ENCODE results near the gene CYP2D6. TPM values are rescaled to one million over a fixed set of nuclear protein-coding genes. Genes with fewer than 3 reads are reported as not detected.
"Not testable (repeated sequence)": the region's sequence is repeated elsewhere in the genome, so short reads cannot be mapped to it uniquely, and the experiment has no call there.

CYP2D6 gene
- total RNA-seq, 3 donors from 2014 or later, result 3.8 to 10.0 (median 4.7) TPM

DNA sequence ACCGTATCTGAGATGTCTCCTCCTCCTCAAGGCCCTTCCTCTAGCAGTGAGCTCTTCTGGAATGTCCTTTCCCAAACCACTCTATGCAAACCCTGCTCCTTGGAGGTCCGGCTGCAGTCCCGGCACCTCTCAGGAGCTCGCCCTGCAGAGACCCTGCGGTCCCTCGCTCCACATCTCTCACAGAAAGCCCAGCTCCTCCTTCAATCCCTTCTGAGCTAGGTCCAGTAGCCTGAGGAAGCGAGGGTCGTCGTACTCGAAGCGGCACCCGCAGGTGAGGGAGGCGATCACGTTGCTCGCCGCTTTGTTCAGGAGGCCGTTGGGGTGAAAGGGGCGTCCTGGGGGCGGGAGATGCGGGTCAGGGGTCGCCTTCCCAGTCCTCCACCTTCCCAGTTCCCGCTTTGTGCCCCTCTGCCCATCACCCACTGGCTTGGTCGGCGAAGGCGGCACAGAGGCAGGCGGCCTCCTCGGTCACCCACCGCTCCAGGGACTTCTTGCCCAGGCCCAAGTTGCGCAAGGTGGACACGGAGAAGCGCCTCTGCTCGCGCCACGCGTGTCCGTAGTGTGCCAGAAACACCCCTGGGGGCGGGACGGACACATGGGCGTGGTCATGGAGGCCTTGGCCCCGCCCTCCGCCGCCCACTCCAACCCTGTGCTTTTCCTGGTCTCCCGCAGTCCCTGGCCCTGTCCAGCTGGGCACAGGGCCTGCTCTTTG lies 21.5 kb upstream of the CYP2D6 start:
- intact Hi-C loops (cut with DNase I, micrococcal nuclease), result no loop called here
- Histone ChIP-seq H3K4me3 (no peak overlapping the region), H3K4me1 (ENCODE audit: low read depth) (no peaks in the 10 kb centered on the region), H3K36me3 (ENCODE audit: low read depth) (no peaks in the 10 kb centered on the region), H3K9me3 (no peaks in the 10 kb centered on the region)
- ATAC-seq (no peak), DNase-seq (no peak)
- TF ChIP-seq CTCF (IDR thresholded peaks at IDR 0.05), result no peak

GRCh38 chr22:42150727-42151590 lies 20.3 kb upstream of the CYP2D6 start:
- H3K9me3 ChIP-seq, result no peaks in the 10 kb centered on the region
- no peak for TF ChIP-seq CTCF (IDR thresholded peaks at IDR 0.05)
- ATAC-seq (peak; percentile 7), DNase-seq (no peak)
- no peaks in the 10 kb centered on the region for H3K36me3 ChIP-seq (ENCODE audit: low read depth)
- no peaks in the 10 kb centered on the region for H3K4me1 ChIP-seq (ENCODE audit: low read depth)
- H3K4me3 ChIP-seq, result no peak overlapping the region
- intact Hi-C loops (cut with DNase I, micrococcal nuclease), result no loop called here

DNA sequence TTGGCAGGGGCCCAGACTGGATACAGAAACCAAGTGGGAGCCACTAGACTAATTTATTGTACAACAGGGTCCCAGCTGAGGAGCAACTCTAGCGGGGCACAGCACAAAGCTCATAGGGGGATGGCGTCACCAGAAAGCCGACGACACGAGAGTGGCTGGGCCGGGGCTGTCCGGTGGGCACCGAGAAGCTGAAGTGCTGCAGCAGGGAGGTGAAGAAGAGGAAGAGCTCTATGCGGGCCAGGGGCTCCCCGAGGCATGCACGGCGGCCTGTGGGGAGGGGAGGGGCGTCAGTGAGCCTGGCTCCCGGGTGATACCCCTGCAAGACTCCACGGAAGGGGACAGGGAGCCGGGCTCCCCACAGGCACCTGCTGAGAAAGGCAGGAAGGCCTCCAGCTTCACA lies 19.2 kb upstream of the CYP2D6 start:
- H3K36me3 ChIP-seq (ENCODE audit: low read depth); ATAC-seq; H3K9me3 ChIP-seq; DNase-seq; H3K4me3 ChIP-seq; H3K4me1 ChIP-seq (ENCODE audit: low read depth); intact Hi-C loops (cut with DNase I, micrococcal nuclease): not testable (repeated sequence)

GRCh38 chr22:42145175-42145574 lies 14.6 kb upstream of the CYP2D6 start:
- intact Hi-C loops (cut with DNase I, micrococcal nuclease), result no loop called here
- no peak for ATAC-seq
- peak in 1 of 3 donors; percentile 5 for DNase-seq

GRCh38 chr22:42143859-42144822 lies 13.5 kb upstream of the CYP2D6 start:
- H3K9me3 ChIP-seq; H3K36me3 ChIP-seq (ENCODE audit: low read depth); intact Hi-C loops (cut with DNase I, micrococcal nuclease); H3K4me3 ChIP-seq; H3K4me1 ChIP-seq (ENCODE audit: low read depth): not testable (repeated sequence)
- peak in 1 of 3 donors; percentile 21 for DNase-seq
- peak; percentile 43 for ATAC-seq

More at GRCh38 chr22:42145175-42145574, 14.6 kb upstream of the CYP2D6 start:
- H3K9me3 ChIP-seq, result no peaks in the 10 kb centered on the region
- no peak for TF ChIP-seq CTCF (IDR thresholded peaks at IDR 0.05)
- H3K36me3 ChIP-seq (ENCODE audit: low read depth), result no peaks in the 10 kb centered on the region
- no peaks in the 10 kb centered on the region for H3K4me1 ChIP-seq (ENCODE audit: low read depth)
- no peak overlapping the region for H3K4me3 ChIP-seq

DNA sequence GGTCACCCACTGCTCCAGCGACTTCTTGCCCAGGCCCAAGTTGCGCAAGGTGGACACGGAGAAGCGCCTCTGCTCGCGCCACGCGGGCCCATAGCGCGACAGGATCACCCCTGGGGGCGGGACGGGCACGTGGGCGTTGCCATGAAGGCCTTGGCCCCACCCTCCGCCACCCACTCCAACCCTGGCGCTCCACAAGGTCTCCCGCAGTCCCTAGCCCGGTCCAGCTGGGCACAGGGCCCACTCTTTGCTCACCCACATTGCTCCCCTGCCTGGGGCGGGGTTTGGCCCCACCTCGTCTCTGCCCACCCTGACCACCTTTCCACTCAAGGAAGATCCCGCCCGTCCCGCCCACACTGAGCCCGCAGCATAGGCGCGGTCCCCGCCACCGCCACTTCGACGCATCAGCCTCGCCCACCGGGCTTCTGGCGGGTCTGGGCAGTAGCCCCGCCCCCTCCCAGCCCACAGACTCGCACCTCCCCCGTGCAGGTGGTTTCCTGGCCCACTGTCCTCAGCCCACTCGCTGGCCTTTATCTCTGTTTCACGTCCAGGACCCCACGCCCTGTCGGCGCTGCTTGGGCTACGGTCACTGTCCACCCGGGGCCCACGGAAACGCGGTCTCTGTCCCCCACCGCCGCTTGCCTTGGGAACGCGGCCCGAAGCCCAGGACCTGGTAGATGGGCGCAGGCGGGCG lies 12.3 kb upstream of the CYP2D6 start:
- intact Hi-C loops (cut with DNase I, micrococcal nuclease), result no loop called here
- no peak for ATAC-seq
- Histone ChIP-seq H3K36me3 (ENCODE audit: low read depth) (no peaks in the 10 kb centered on the region), H3K4me3 (no peak overlapping the region), H3K9me3 (no peaks in the 10 kb centered on the region), H3K4me1 (ENCODE audit: low read depth) (no peaks in the 10 kb centered on the region)
- TF ChIP-seq CTCF (IDR thresholded peaks at IDR 0.05), result no peak
- DNase-seq, result peak in 1 of 3 donors; percentile 23

- not testable (repeated sequence) for ATAC-seq
Observed at GRCh38 chr22:42141307-42142057, 10.9 kb upstream of the CYP2D6 start.

DNA sequence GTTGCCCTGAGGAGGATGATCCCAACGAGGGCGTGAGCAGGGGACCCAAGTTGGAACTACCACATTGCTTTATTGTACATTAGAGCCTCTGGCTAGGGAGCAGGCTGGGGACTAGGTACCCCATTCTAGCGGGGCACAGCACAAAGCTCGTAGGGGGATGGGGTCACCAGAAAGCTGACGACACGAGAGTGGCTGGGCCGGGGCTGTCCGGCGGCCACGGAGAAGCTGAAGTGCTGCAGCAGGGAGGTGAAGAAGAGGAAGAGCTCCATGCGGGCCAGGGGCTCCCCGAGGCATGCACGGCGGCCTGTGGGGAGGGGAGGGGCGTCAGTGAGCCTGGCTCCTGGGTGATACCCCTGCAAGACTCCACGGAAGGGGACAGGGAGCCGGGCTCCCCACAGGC lies 9.5 kb upstream of the CYP2D6 start:
- intact Hi-C loops (cut with DNase I, micrococcal nuclease); H3K4me1 ChIP-seq (ENCODE audit: low read depth); H3K9me3 ChIP-seq; H3K4me3 ChIP-seq; ATAC-seq; H3K36me3 ChIP-seq (ENCODE audit: low read depth): not testable (repeated sequence)
- peak in 1 of 3 donors; percentile 14 for DNase-seq

More at GRCh38 chr22:42141307-42142057, 10.9 kb upstream of the CYP2D6 start:
- H3K4me1 ChIP-seq (ENCODE audit: low read depth); H3K36me3 ChIP-seq (ENCODE audit: low read depth); H3K9me3 ChIP-seq; intact Hi-C loops (cut with DNase I, micrococcal nuclease); H3K4me3 ChIP-seq: not testable (repeated sequence)
- DNase-seq, result peak in 1 of 3 donors; percentile 15
